D341Med (cell line): ENCODE data around the gene SMURF1.
"Not testable (repeated sequence)": the region's sequence is repeated elsewhere in the genome, so short reads cannot be mapped to it uniquely, and the experiment has no call there.

Experiments used
- DNase-seq: peaks from one replicate; pipeline ENCODE4 v3.0.0; 2012; ENCODE audit warnings: low spot score

Gene SMURF1

GRCh38 chr7:99047526-99048077 is 96.3 kb downstream of the SMURF1 start:
- DNase-seq, result no peak

- DNase-seq, result no peak
Measured at GRCh38 chr7:99046722-99047121, 97.2 kb downstream of the SMURF1 start.

- DNase-seq, result not testable (repeated sequence)
Measured at GRCh38 chr7:99046262-99046661, 97.6 kb downstream of the SMURF1 start.

- DNase-seq, result not testable (repeated sequence)
Measured at GRCh38 chr7:99044858-99045257, 99.0 kb downstream of the SMURF1 start.

GRCh38 chr7:99042957-99043356 is 101.0 kb downstream of the SMURF1 start:
- no peak for DNase-seq

DNA sequence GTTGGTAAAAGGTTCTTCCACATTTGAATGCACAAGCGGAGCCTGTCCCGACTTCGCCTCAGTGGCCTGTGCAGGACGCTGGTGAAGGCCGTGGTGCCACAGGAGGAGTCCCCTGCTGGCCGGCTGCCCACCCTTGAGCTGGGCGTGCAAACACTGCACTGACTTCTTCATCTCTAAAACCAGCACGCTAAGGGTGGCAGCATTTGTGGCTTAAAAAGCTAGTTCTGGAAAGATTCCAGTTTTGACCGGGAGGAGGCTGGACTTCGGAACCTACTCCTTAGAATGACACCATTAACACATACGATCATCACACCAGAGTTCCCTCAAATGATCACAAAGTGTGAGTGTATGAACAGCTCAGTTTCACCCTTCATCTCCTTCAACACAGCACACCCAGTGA is 102.4 kb downstream of the SMURF1 start:
- no peak for DNase-seq

GRCh38 chr7:99040104-99040958 is 103.6 kb downstream of the SMURF1 start:
- DNase-seq, result peak; percentile 89

GRCh38 chr7:99039384-99039891 is 104.5 kb downstream of the SMURF1 start:
- no peak for DNase-seq

DNA sequence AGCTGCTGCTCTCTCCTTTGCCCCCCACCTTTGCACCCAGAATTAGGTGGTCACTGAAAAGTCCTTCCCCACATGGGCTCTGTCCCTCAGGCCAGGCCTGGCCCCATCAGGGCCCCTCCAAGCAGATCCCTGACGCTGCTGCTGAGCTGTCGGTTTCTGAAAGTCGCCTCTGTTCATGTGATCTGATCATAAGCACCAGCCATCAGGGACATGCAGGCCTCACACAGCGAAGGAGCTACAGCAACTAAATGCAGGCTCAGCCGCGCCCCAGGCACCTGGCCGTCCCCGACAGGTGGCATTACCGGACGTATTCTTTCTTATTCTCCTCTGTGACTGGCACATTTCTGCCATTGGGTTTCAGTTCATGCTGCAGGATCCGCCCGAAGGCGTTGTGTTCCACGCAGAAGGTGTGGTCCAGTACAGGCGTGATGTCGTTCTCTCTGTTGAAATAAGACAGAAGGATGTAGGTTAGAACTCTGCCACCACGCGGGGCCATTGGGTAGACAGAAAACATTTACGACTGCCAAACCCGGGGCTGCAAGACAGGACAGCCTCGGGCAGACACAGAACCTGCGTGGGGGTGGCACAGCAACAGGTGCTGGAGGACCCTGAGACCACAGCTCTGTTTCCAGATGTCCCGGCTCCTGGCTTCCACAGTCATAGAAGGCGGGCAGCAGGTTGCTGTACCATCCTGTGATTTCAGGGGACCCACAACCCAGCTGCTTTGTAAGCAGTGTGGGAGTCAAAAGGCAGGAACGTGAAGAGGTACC is 105.6 kb downstream of the SMURF1 start:
- no peak for DNase-seq

- DNase-seq, result no peak
Measured at GRCh38 chr7:99037327-99037940, 106.5 kb downstream of the SMURF1 start.

GRCh38 chr7:99036546-99037111 is 107.3 kb downstream of the SMURF1 start:
- DNase-seq, result peak; percentile 71

- no peak for DNase-seq
Measured at GRCh38 chr7:99035723-99036545, 108.0 kb downstream of the SMURF1 start.

DNA sequence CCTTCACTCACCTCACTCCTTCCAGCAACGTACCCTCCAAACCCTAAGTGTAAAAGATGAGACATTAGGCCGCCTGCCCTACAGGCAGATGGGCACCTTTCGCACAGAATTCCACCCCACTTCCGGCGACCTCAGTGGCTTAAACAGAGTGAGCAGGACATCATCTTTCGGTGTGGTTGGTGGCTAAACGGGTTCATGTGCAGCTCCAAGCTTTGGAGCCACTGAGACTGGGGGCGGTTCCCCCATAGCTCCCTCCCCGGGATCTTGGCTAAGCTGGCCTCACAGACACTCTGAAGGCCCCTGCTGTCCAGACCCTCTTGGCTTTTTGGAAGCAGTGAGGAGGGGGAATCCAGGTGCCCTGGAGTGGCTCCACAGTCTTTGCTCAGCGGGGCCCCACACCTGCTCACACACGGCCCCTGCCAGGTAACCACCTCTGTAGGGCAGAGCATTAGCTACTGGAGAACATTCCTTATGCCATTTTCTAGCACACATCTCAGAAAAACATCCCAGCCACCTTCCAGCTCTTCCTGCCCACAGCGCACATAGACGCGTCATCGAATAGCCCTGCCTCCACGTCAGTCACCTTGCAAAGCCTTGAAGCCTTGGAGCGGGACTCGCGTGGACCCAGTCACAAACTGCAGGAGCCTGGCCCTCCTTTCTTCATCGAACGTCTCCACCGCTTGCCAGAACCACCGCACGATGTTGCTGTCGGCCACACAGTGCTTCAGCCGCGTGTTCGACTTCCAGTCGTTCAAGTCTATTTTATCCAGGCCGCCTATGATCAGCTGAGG is 108.8 kb downstream of the SMURF1 start:
- no peak for DNase-seq

DNA sequence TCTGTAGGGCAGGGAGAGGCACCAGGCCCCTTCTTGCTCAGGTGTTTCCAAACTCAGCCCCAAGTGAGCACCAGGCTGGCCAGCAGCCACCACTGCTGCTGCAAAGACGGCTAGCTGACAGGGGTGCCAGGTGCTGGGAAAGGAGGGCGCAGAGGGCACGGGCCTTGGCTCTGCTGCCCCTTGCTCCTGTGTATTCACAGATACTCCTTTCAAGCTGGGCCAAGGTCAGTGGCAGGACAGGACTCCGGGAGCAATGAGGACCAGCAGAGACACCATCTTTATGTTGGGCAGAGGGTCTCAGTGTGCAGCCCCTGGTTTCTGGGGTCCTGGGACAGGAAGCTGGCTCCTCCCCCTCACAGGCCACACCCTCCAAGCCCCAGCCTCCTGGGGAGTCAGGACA is 110.1 kb downstream of the SMURF1 start:
- DNase-seq, result no peak

GRCh38 chr7:99032928-99033327 is 111.0 kb downstream of the SMURF1 start:
- DNase-seq, result no peak

- no peak for DNase-seq
Measured at GRCh38 chr7:99031496-99031895, 112.4 kb downstream of the SMURF1 start.

DNA sequence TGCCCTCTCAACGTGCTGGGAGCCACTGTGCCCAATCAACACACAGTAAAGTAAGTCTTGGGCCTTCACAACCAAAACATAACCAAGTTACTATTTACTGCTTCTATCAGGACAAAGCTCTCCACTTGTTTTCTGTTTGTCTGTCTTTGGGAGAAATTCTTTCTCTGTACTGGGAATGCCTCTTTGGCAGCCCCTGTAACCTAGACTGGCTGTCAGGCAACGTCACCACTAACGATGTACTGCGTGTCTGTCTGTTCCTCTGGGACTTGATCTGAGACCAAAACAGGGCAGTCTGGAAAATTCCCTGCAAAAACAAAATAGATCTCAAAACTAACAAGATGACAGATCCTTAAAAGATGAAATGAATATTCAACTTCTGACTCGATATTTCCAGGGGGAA is 113.0 kb downstream of the SMURF1 start:
- DNase-seq, result no peak

- no peak for DNase-seq
Measured at GRCh38 chr7:99030457-99030856, 113.5 kb downstream of the SMURF1 start.

DNA sequence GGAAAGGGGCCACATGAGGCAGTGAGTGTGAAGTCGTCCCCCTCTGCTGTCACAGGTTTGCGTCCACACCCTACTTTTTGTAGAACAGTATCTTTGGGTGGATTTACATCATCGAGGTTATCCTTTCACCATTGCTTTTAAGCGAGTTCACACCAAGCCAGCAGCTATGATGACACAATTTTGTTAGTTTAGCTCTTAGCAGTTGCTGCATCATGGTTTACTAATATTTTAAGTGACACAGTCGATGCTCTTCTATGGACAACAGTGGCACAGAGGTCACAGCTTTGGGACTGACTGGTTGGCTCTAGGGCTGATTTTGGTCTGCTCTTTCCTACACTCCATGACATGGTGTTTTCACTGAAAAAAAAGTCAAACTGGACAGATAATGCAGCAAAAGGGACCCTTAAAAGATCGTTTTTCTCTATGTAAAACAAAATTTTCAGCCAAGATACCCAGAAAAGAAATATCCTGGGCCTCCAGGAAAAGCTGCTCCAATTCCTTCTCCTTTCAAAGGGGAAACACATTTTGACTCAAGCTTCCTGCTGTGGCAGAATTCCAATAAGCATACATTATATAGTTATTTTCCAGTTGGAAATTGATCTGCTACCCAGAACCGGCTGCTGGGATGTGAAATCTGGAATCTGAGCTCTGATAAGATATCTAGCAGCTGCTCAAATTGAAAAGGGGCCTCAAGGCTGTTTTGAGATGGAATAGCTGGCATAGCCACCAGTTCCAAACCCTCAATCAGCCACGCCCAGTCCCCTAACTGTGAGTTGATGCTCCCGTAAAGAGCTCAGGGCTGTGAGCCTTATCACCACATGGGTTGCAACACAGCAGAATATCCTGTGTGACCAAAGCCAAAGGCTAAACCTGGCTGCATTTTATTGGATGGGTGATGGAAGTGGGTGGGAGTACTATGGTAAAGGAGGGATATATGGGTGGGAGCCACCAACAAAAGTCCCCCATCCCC is 114.2 kb downstream of the SMURF1 start:
- DNase-seq, result no peak
